HepG2 (cell line): Measurements from ENCODE around the gene METAP1D. TPM values are rescaled to one million over a fixed set of nuclear protein-coding genes. Genes with fewer than 3 reads are reported as not detected.

Experiments used
- AGO1 ChIP-seq: fragments of 200-400 bp; formaldehyde crosslinking; IDR thresholded peaks from 2 replicates; pipeline ENCODE4 v1.6.1; 2017; ENCODE audit warnings: mild to moderate bottlenecking, low read depth, low read length, moderate library complexity; ENCODE audit not compliant: poor library complexity, severe bottlenecking
- ARNTL ChIP-seq: sonication (generic); formaldehyde crosslinking; IDR thresholded peaks from 2 replicates; pipeline ENCODE4 v1.4.0; 2020; ENCODE audit warnings: mild to moderate bottlenecking, missing genetic modification reagents
- FOXA1 ChIP-seq, 2 experiments: fragments of 450-650 bp in 1 of 2; sonication (generic) in 1 of 2; formaldehyde crosslinking in 1 of 2; IDR thresholded peaks; 2 replicates each; pipeline versions ENCODE4 v1.4.0 to v1.6.1; 2016 to 2020; ENCODE audit warnings: missing genetic modification reagents in 1 of 2
- HES4 ChIP-seq: sonication (generic); formaldehyde crosslinking; IDR thresholded peaks from 2 replicates; pipeline ENCODE4 v1.9.0; 2021; ENCODE audit warnings: mild to moderate bottlenecking, missing genetic modification reagents, borderline replicate concordance
- MAFF ChIP-seq: IDR thresholded peaks from 2 replicates; pipeline ENCODE4 v1.6.1; 2011; ENCODE audit warnings: low read depth, low read length, improper control_type of control experiment
- PBX3 ChIP-seq: sonication (generic); formaldehyde crosslinking; IDR thresholded peaks from 2 replicates; pipeline ENCODE4 v1.8.1; 2023; ENCODE audit warnings: missing genetic modification reagents, inconsistent platforms, borderline replicate concordance
- PHF8 ChIP-seq: sonication (generic); formaldehyde crosslinking; IDR thresholded peaks from 2 replicates; pipeline ENCODE4 v1.5.0; 2020; ENCODE audit warnings: missing genetic modification reagents
- TFE3 ChIP-seq: IDR thresholded peaks from 2 replicates; pipeline ENCODE4 v1.6.1; 2016
- ZFX ChIP-seq: sonication (generic); formaldehyde crosslinking; IDR thresholded peaks from 2 replicates; pipeline ENCODE4 v1.4.0; 2020; ENCODE audit warnings: mild to moderate bottlenecking, low read depth, missing genetic modification reagents, moderate library complexity
- ZNF24 ChIP-seq: fragments of 450-650 bp; IDR thresholded peaks from 2 replicates; pipeline ENCODE4 v1.6.1; 2017; ENCODE audit warnings: antibody characterized with exemption, mild to moderate bottlenecking
- ZNF296 ChIP-seq: sonication (generic); formaldehyde crosslinking; conservative IDR thresholded peaks from 2 replicates; pipeline ENCODE4 v1.5.0; 2020; ENCODE audit warnings: mild to moderate bottlenecking, missing genetic modification reagents
- ZNF44 ChIP-seq: sonication (generic); formaldehyde crosslinking; IDR thresholded peaks from 2 replicates; pipeline ENCODE4 v1.5.1; 2020; ENCODE audit warnings: mild to moderate bottlenecking, missing genetic modification reagents
- ZNF562 ChIP-seq: sonication (generic); formaldehyde crosslinking; IDR thresholded peaks from 2 replicates; pipeline ENCODE4 v1.8.0; 2022; ENCODE audit warnings: missing genetic modification reagents, borderline replicate concordance
- ZNF816 ChIP-seq: sonication (generic); formaldehyde crosslinking; IDR thresholded peaks from 2 replicates; pipeline ENCODE4 v1.8.0; 2022; ENCODE audit warnings: missing genetic modification reagents, mild to moderate bottlenecking, borderline replicate concordance
- polyA plus RNA-seq, 8 experiments: library from polyadenylated mRNA; depleted of rRNA in 3 of 8; stranded (reverse) in 7 of 8; unstranded in 1 of 8; fragments of >200 nt; fragmentation: Illumina TruSeq in 4 of 8; extraction: Trizol in 4 of 8; gene quantifications; 2 replicates each; pipeline versions ENCODE4 v1.2.1 to v1.2.3, GENCODE V29; 2011 to 2016; ENCODE audit warnings: low read depth in 4 of 8, missing spikeins in 1 of 8, mixed read lengths in 1 of 8; ENCODE audit not compliant: insufficient read depth in 1 of 8
- total RNA-seq, 5 experiments: library from RNA; depleted of rRNA; stranded (reverse); fragments of >200 nt; fragmentation: Illumina TruSeq; extraction: Trizol; gene quantifications; 2 replicates each; pipeline ENCODE4 v1.2.3, GENCODE V29; 2016; ENCODE audit warnings: low read depth in 1 of 5
- TF ChIP-seq, protein P1 (sequence below): sonication (generic); formaldehyde crosslinking; IDR thresholded peaks from 2 replicates; pipeline ENCODE4 v1.8.0; 2022; ENCODE audit warnings: mild to moderate bottlenecking, missing genetic modification reagents; ENCODE audit not compliant: insufficient replicate concordance
- TF ChIP-seq, protein P2 (sequence below): IDR thresholded peaks from 2 replicates; pipeline ENCODE4 v1.6.1; 2018; ENCODE audit warnings: missing genetic modification reagents, mild to moderate bottlenecking, missing compliant biosample characterization
- TF ChIP-seq, protein P3 (sequence below), 2 experiments: sonication (generic) in 1 of 2; formaldehyde crosslinking in 1 of 2; IDR thresholded peaks; 2 replicates each; pipeline versions ENCODE4 v1.5.1 to v1.6.1; 2011 to 2020; ENCODE audit warnings: borderline replicate concordance in 1 of 2, low read depth in 1 of 2, low read length in 1 of 2, mild to moderate bottlenecking in 1 of 2, missing genetic modification reagents in 1 of 2, moderate library complexity in 1 of 2
- TF ChIP-seq, protein P4 (sequence below): sonication (generic); formaldehyde crosslinking; IDR thresholded peaks from 2 replicates; pipeline ENCODE4 v1.5.1; 2020; ENCODE audit warnings: missing genetic modification reagents, mild to moderate bottlenecking, borderline replicate concordance

METAP1D gene
- total and polyA plus RNA-seq, 2 of the 13 experiments (the other 11 are each of a cell fraction or from before 2014, with no cell fraction given): 14.7 to 21.6 TPM

DNA sequence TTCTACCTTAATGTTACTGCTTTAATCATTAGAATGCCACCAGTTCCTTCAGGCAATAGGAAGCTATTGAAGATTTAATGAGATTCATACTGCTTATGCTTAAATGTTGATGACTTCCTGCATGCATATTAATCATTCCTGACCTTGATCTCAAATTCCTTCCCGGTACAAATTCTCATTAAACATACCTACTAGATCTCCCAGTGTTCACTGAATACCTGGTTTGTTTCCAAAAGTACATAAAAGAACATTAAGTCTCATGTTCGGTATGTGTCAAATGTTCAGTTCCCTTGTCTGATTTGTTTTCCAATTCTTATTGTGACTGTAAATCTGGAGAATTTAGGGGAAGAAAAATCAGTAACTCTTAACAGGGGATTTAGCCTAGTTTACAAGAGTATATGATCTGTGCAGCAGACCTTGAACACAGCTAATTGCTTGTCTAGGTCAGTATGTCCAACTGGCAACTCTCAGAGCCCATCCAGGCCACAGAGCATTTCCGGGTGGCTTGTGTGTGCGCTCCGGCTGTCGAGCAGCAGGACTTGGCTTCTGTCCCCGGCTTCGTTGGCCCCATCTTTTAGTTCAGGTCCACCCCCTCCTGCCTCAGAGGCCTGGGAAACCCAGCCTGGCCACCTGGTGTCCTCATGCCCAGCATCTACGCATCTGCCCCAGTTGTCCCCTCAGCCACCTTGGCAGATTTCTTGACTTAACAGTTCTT, 13.1 kb downstream of the METAP1D start (continued):
- TF ChIP-seq MAFF (no peak), ZNF44 (CRISPR knock-in tag) (no peak), FOXA1 (IDR thresholded peaks at IDR 0.05) (no peak), FOXA1 (CRISPR knock-in tag; IDR thresholded peaks at IDR 0.05) (no peak), PBX3 (CRISPR knock-in tag) (no peak), ZNF24 (no peak), AGO1 (no peak), ZFX (CRISPR knock-in tag) (peak; percentile 35; the same call in 1 of the 2 replicates), HES4 (no peak), TFE3 (CRISPR knock-in tag) (no peak), ZNF816 (CRISPR knock-in tag) (no peak), ZNF296 (CRISPR knock-in tag) (no peak), PHF8 (CRISPR knock-in tag) (no peak), ARNTL (no peak), ZNF562 (CRISPR knock-in tag) (no peak)
- TF ChIP-seq, protein P1, sequence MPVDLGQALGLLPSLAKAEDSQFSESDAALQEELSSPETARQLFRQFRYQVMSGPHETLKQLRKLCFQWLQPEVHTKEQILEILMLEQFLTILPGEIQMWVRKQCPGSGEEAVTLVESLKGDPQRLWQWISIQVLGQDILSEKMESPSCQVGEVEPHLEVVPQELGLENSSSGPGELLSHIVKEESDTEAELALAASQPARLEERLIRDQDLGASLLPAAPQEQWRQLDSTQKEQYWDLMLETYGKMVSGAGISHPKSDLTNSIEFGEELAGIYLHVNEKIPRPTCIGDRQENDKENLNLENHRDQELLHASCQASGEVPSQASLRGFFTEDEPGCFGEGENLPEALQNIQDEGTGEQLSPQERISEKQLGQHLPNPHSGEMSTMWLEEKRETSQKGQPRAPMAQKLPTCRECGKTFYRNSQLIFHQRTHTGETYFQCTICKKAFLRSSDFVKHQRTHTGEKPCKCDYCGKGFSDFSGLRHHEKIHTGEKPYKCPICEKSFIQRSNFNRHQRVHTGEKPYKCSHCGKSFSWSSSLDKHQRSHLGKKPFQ (CRISPR knock-in tag): no peak
- TF ChIP-seq, protein P2, sequence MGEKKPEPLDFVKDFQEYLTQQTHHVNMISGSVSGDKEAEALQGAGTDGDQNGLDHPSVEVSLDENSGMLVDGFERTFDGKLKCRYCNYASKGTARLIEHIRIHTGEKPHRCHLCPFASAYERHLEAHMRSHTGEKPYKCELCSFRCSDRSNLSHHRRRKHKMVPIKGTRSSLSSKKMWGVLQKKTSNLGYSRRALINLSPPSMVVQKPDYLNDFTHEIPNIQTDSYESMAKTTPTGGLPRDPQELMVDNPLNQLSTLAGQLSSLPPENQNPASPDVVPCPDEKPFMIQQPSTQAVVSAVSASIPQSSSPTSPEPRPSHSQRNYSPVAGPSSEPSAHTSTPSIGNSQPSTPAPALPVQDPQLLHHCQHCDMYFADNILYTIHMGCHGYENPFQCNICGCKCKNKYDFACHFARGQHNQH: no peak
- TF ChIP-seq, protein P3, sequence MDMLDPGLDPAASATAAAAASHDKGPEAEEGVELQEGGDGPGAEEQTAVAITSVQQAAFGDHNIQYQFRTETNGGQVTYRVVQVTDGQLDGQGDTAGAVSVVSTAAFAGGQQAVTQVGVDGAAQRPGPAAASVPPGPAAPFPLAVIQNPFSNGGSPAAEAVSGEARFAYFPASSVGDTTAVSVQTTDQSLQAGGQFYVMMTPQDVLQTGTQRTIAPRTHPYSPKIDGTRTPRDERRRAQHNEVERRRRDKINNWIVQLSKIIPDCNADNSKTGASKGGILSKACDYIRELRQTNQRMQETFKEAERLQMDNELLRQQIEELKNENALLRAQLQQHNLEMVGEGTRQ (IDR thresholded peaks at IDR 0.05; ENCODE audit: low read depth, low read length): no peak
- TF ChIP-seq, protein P3 (CRISPR knock-in tag; IDR thresholded peaks at IDR 0.05; ENCODE audit: borderline replicate concordance): no peak
- TF ChIP-seq, protein P4, sequence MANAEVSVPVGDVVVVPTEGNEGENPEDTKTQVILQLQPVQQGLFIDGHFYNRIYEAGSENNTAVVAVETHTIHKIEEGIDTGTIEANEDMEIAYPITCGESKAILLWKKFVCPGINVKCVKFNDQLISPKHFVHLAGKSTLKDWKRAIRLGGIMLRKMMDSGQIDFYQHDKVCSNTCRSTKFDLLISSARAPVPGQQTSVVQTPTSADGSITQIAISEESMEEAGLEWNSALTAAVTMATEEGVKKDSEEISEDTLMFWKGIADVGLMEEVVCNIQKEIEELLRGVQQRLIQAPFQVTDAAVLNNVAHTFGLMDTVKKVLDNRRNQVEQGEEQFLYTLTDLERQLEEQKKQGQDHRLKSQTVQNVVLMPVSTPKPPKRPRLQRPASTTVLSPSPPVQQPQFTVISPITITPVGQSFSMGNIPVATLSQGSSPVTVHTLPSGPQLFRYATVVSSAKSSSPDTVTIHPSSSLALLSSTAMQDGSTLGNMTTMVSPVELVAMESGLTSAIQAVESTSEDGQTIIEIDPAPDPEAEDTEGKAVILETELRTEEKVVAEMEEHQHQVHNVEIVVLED (CRISPR knock-in tag): 0 out of 2 replicates have a peak, but pooled peaks have one; percentile 16
